HFFc6 (cell line): ENCODE measurements around the gene CLCNKA. TPM values are rescaled to one million over a fixed set of nuclear protein-coding genes. Genes with fewer than 3 reads are reported as not detected.

Experiments
- DNase-seq: peaks from one replicate; pipeline ENCODE4 v3.0.0-alpha.2; 2018
- H3K27ac Mint-ChIP-seq: 2 replicates; pipeline ENCODE4 v1.8.0; 2020; ENCODE audit warnings: mild to moderate bottlenecking, mixed read lengths
- H3K27me3 Mint-ChIP-seq: 2 replicates; pipeline ENCODE4 v1.8.0; 2021; ENCODE audit warnings: mild to moderate bottlenecking, moderate library complexity, mixed read lengths; ENCODE audit not compliant: insufficient read depth
- H3K36me3 Mint-ChIP-seq: 2 replicates; pipeline ENCODE4 v1.8.0; 2021; ENCODE audit warnings: low read depth, mixed read lengths
- H3K4me1 Mint-ChIP-seq: 2 replicates; pipeline ENCODE4 v1.8.0; 2020; ENCODE audit warnings: low read depth, mixed read lengths
- H3K4me3 Mint-ChIP-seq: 2 replicates; pipeline ENCODE4 v1.8.0; 2020; ENCODE audit warnings: mild to moderate bottlenecking, moderate library complexity, mixed read lengths
- H3K9me3 Mint-ChIP-seq: 2 replicates; pipeline ENCODE4 v1.8.0; 2020; ENCODE audit warnings: mild to moderate bottlenecking, mixed read lengths
- total RNA-seq, 6 experiments: library from RNA; stranded (reverse); fragmentation: NEBNext Ultra II Directional; extraction: Animal tissue kit (Norgen Biotek cat#: 25700); gene quantifications; 2 replicates in 1 of 6; 3 replicates in 5 of 6; pipeline ENCODE4 v1.2.3, GENCODE V29; 2021
- TF ChIP-seq, protein P1 (sequence below): fragments of 200-600 bp; sonication (generic); IDR thresholded peaks from 2 replicates; pipeline ENCODE4 v1.5.0; 2021; ENCODE audit warnings: antibody characterized with exemption, mild to moderate bottlenecking

Gene CLCNKA
- total RNA-seq, 6 experiments from 2014 or later, result not detected

DNA sequence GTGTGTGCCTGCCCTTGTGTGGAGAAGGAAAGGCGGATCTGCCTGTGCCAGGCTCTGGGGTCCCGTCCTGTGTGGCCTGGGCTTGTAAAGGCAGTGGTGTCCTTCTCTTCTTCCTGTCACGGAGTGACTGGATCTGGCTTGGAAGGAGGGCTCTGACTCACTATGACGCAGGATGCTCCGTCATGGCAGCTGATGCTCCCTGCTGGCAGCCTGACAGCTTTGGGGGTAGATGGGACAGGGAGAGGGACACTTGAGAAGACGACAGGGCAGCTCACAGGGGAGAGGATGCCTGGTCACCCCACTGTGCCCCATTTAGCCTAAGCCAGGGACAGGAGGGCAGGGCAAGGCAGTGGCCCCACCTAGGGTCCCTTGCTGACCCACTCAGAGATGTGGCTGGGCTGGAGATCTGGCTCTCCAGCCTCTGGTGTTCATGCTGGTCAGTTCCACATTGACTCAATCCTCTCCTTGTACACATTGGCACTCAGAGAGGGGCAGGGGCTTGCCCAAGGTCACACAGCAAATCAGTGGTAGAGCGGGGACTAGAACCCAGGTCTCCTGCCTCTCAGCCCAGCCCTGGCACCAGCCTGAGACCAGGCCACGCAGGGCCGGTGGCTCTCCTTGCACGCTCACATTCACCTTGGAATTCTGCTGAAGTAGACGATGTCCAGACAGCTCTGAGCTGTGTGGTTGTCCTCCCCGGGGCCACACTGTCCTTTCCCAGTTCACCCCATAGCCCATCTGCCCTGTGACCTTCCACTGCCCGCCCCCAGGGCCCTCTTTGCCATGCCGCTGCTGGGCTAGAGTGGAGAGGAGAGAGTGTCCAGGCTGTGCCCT lies 54.4 kb downstream of the CLCNKA start:
- H3K4me1 Mint-ChIP-seq, result peaks cover 47% of the 10 kb centered on the region
- TF ChIP-seq, protein P1, sequence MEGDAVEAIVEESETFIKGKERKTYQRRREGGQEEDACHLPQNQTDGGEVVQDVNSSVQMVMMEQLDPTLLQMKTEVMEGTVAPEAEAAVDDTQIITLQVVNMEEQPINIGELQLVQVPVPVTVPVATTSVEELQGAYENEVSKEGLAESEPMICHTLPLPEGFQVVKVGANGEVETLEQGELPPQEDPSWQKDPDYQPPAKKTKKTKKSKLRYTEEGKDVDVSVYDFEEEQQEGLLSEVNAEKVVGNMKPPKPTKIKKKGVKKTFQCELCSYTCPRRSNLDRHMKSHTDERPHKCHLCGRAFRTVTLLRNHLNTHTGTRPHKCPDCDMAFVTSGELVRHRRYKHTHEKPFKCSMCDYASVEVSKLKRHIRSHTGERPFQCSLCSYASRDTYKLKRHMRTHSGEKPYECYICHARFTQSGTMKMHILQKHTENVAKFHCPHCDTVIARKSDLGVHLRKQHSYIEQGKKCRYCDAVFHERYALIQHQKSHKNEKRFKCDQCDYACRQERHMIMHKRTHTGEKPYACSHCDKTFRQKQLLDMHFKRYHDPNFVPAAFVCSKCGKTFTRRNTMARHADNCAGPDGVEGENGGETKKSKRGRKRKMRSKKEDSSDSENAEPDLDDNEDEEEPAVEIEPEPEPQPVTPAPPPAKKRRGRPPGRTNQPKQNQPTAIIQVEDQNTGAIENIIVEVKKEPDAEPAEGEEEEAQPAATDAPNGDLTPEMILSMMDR, result no peak
- no peaks in the 10 kb centered on the region for H3K36me3 Mint-ChIP-seq
- H3K4me3 Mint-ChIP-seq, result peak overlapping the region; percentile 68
- H3K27ac Mint-ChIP-seq, result peak overlapping the region; percentile 93
- peak; percentile 95 for DNase-seq
- no peaks in the 10 kb centered on the region for H3K9me3 Mint-ChIP-seq
- H3K27me3 Mint-ChIP-seq, result peaks cover 10% of the 10 kb centered on the region; the same call in 1 of the 2 replicates

DNA sequence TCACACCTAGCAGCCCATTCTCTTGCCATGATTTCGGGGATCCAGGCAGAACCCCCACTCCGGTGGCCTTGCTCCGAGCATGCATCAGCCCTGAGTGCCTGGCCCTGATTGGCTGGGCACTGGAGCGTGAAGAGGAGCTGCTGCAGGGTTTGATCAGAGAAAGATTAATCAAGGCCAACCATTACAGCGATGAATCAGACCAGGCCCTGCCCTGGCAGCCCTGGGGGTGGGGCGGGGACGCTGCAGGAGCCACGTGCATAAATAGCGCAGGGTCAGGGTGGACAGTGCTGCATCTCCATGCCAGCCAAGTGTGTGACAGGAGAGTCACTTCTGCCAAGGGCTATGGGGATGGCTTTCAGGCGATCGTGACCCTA lies 55.0 kb downstream of the CLCNKA start:
- Mint-ChIP-seq H3K27me3 (peaks cover 10% of the 10 kb centered on the region; the same call in 1 of the 2 replicates), H3K9me3 (no peaks in the 10 kb centered on the region), H3K4me1 (peaks cover 47% of the 10 kb centered on the region), H3K4me3 (peak overlapping the region; percentile 63), H3K27ac (peak overlapping the region; percentile 93), H3K36me3 (no peaks in the 10 kb centered on the region)
- TF ChIP-seq, protein P1, result no peak
- DNase-seq, result peak; percentile 62

DNA sequence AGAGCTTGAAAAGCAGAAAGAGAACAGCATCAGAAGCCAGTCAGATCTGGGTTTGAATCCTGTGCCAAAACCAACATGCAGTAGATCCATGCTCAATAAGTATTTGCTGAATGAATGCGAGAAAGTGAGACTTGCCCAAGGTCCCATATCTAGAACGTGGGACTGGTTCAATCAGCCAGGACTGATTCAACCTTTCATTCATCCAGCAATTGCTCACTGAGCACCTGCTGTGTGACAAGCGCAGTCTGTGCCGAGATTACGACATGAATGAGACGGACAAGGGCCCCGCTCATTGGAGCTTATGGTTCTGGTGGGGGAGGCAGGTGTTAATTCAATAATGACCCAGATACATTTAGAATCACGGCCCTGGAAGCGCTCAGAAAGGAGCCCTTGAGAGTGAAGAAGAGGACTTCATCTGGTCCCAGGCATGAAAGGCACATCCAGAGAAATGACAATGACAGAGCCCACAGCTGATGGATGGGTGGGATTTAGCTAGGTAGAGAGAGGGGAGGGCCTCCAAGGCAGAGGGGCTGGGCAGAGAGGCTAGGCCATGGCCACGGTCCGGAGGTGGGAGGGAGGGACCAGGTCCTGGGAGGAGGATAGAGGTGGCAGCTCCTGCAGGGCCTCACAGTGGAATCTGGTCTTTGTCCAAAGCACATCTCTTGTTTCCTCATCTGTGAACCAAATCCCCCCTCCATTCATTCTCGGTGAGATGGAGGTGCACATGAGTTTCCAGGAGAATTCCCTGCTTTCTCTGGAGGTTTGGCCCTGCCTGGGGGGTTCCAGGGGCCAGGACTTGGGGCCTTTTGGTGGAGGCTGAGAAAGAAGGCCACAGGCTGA lies 55.8 kb downstream of the CLCNKA start:
- peaks cover 47% of the 10 kb centered on the region for H3K4me1 Mint-ChIP-seq
- H3K27me3 Mint-ChIP-seq, result peaks cover 10% of the 10 kb centered on the region; the same call in 1 of the 2 replicates
- H3K9me3 Mint-ChIP-seq, result no peaks in the 10 kb centered on the region
- no peaks in the 10 kb centered on the region for H3K36me3 Mint-ChIP-seq
- H3K27ac Mint-ChIP-seq, result peak overlapping the region; percentile 93
- DNase-seq, result no peak
- TF ChIP-seq, protein P1, result no peak
- no peak overlapping the region for H3K4me3 Mint-ChIP-seq

DNA sequence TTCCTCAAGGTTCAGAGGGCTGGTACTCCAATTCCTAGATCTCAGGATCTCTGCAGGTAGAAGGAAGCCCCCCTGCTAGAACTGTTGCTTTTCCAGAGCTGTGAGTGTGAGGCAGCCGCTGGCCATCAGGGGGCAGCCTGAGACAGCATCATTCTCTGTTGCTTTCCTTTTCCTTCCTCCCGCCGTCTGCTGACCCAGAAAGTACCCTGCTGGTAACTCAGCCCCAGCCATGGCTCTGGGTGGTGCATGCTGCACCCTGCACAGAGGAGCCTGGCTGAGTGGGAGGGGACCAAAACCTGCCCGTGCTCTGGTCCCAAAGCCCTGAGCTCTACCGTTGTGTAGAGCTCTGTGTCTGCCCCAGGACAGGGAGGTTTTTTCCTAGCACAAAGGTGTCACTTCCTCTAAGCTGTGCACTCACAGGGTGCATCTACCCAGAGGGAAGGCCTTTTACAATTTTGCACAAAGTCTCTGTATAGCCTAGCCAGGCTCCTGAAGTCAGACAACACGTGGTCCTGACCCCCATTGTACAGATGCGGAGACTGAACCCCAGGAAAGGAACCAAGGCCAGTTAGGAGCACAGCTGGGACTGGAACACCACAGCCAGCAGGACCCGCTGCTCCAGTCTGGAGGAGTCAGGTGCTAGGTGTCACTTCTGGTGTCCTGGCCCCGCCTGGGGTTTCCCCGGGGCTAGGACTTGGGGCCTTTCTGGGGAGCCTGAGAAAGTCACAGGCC lies 57.3 kb downstream of the CLCNKA start:
- peaks cover 41% of the 10 kb centered on the region for H3K4me1 Mint-ChIP-seq
- peak overlapping the region; percentile 69 for H3K27ac Mint-ChIP-seq
- TF ChIP-seq, protein P1, result peak; percentile 91
- H3K36me3 Mint-ChIP-seq, result no peaks in the 10 kb centered on the region
- H3K9me3 Mint-ChIP-seq, result no peaks in the 10 kb centered on the region
- H3K27me3 Mint-ChIP-seq, result peaks cover 6% of the 10 kb centered on the region; the same call in 1 of the 2 replicates
- DNase-seq, result peak; percentile 57
- H3K4me3 Mint-ChIP-seq, result no peak overlapping the region; the same call in 1 of the 2 replicates
